ENCODE data around the gene ART1. TPM values are rescaled to one million over a fixed set of nuclear protein-coding genes. Genes with fewer than 3 reads are reported as not detected.

Gene ART1
- total RNA-seq, 4 donors from 2014 or later: not detected

DNA sequence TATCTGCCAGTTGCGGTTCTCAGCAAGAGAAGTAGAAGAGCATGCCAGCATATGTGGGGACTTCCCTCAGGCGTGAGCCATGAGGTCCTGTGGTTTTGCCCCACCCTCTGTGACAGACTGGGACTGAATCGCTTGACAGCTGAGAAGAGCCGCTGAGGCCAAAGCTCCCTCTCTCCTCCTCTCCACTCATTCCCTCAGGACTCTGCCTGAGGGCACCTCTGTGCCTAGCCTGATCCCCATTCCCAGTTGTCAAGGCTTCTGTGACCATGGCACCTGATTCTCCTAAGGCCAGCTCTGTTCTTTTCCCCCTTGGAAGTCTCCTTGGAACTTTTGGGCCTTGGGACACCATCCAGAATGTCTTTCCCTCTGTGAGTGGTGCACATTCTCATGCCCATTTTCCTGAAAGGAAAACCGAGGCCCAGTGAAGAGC lies 30.2 kb upstream of the ART1 start:
- no peak overlapping the region for H3K4me3 ChIP-seq (replicated peaks in 1 of 3)
- TF ChIP-seq, protein P1, sequence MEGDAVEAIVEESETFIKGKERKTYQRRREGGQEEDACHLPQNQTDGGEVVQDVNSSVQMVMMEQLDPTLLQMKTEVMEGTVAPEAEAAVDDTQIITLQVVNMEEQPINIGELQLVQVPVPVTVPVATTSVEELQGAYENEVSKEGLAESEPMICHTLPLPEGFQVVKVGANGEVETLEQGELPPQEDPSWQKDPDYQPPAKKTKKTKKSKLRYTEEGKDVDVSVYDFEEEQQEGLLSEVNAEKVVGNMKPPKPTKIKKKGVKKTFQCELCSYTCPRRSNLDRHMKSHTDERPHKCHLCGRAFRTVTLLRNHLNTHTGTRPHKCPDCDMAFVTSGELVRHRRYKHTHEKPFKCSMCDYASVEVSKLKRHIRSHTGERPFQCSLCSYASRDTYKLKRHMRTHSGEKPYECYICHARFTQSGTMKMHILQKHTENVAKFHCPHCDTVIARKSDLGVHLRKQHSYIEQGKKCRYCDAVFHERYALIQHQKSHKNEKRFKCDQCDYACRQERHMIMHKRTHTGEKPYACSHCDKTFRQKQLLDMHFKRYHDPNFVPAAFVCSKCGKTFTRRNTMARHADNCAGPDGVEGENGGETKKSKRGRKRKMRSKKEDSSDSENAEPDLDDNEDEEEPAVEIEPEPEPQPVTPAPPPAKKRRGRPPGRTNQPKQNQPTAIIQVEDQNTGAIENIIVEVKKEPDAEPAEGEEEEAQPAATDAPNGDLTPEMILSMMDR (IDR thresholded peaks at IDR 0.05): no peak
- peak in 1 of 2 donors; percentile 28 for TF ChIP-seq POLR2A (IDR thresholded peaks at IDR 0.05)
- H3K9me3 ChIP-seq: no peaks in the 10 kb centered on the region
- peak overlapping the region; percentile 88 to 96 (median 95) for H3K27ac ChIP-seq
- DNase-seq: peak; percentile 78 to 80
- H3K36me3 ChIP-seq: no peaks in the 10 kb centered on the region
- H3K4me1 ChIP-seq: peaks cover 40 to 44% of the 10 kb centered on the region in 2 donors
- intact Hi-C loops (cut with DNase I): no loop called here
- WGBS, 2 donors: 31 to 39% methylated on average over 5 of the region's 5 CpGs
- no peaks in the 10 kb centered on the region for H3K27me3 ChIP-seq

DNA sequence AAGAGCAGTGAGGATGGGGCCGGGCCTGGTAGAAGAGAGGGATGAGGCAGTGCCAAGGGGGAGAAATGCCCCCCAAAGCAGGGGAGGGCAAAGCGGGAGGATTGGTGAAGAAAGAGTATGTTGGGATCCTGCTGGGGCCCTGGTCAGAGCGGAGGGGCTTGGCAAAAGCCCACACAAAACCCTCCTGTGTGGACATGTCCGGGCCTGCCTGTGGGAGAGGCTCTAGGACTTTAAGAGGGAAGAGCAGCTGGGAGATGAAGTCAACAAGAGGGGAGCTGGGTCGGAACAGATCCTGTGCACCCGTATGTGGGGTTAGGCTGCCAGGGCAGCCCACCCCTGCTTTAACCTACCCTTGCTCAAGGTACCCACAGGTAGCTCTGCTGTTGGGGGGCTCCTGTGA lies 28.9 kb upstream of the ART1 start:
- no peaks in the 10 kb centered on the region for H3K27me3 ChIP-seq
- H3K9me3 ChIP-seq: no peaks in the 10 kb centered on the region
- intact Hi-C loops (cut with DNase I): no loop called here
- WGBS, 2 donors: 85 to 90% methylated on average over 6 of the region's 6 CpGs
- peak in 1 of 2 donors; percentile 17 for DNase-seq
- TF ChIP-seq, protein P1 (IDR thresholded peaks at IDR 0.05): no peak
- TF ChIP-seq POLR2A (IDR thresholded peaks at IDR 0.05): no peak
- H3K36me3 ChIP-seq: no peaks in the 10 kb centered on the region
- H3K4me1 ChIP-seq: peaks cover 40 to 44% of the 10 kb centered on the region in 2 donors
- peak overlapping the region in 2 of 3 donors; percentile 30 to 63 for H3K27ac ChIP-seq
- H3K4me3 ChIP-seq (replicated peaks in 1 of 3): no peak overlapping the region

DNA sequence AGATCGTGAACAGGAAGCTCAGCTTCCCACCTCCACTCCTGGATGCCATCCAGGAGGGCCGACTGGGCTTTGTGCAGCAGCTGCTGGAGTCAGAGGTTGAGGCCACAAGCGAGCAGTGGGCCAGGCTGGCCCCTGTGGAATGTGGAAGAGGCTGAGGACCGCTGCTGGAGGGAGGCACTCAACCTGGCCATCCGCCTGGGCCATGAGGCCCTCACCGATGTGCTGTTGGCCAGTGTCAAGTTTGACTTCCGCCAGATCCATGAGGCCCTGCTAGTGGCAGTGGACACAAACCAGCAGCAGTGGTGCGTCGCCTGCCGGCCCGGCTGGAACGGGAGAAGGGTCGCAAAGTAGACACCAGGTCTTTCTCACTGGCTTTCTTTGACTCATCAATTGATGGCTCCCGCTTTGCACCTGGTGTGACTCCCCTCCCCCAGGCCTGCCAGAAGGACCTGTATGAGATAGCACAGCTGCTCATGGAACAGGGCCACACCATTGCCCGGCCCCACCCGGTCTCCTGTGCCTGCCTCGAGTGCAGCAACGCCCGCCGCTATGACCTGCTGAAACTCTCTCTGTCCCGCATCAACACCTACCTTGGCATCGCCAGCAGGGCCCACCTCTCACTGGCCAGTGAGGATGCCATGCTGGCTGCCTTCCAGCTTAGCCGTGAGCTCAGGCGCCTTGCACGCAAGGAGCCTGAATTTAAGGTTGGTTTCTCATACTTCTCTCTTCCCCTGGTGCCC lies 28.0 kb upstream of the ART1 start:
- no peaks in the 10 kb centered on the region for H3K36me3 ChIP-seq
- peak overlapping the region in 2 of 3 donors; percentile 30 to 63 for H3K27ac ChIP-seq
- TF ChIP-seq, protein P1 (IDR thresholded peaks at IDR 0.05): no peak
- TF ChIP-seq POLR2A (IDR thresholded peaks at IDR 0.05): no peak
- intact Hi-C loops (cut with DNase I): no loop called here
- H3K4me3 ChIP-seq (replicated peaks in 1 of 3): no peak overlapping the region
- DNase-seq: peak; percentile 86 to 88
- H3K27me3 ChIP-seq: no peaks in the 10 kb centered on the region
- 35 to 47% methylated on average over 15 to 22 of the region's 25 CpGs for WGBS, 2 donors
- peaks cover 40 to 44% of the 10 kb centered on the region in 2 donors for H3K4me1 ChIP-seq
- H3K9me3 ChIP-seq: no peaks in the 10 kb centered on the region

DNA sequence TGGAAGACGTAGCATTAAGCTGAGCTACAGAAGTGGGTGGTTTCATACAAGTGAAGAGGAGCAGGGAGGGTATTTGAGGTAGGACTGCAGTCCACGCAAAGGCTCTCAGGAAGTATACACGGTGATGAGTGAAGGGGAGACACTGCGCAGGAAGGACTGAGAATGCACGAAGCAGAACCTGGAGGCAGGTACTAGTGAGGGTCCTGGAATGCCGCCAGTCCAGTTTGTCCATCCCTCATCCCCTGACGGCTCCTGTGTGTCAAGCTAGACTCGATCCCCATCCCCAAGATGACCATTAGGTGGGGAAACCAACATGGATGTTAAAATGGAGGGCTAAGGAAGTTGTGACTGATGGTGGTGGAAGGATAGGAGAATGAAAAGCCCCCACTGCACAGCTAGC lies 26.9 kb upstream of the ART1 start:
- intact Hi-C loops (cut with DNase I): no loop called here
- WGBS, 2 donors: 84 to 97% methylated on average over 8 of the region's 8 CpGs
- Histone ChIP-seq H3K27me3 (no peaks in the 10 kb centered on the region), H3K4me3 (replicated peaks in 1 of 3) (no peak overlapping the region), H3K4me1 (peaks cover 40 to 44% of the 10 kb centered on the region in 2 donors), H3K9me3 (no peaks in the 10 kb centered on the region), H3K36me3 (no peaks in the 10 kb centered on the region), H3K27ac (no peak overlapping the region)
- TF ChIP-seq POLR2A (IDR thresholded peaks at IDR 0.05): no peak
- TF ChIP-seq, protein P1 (IDR thresholded peaks at IDR 0.05): no peak
- DNase-seq: no peak

DNA sequence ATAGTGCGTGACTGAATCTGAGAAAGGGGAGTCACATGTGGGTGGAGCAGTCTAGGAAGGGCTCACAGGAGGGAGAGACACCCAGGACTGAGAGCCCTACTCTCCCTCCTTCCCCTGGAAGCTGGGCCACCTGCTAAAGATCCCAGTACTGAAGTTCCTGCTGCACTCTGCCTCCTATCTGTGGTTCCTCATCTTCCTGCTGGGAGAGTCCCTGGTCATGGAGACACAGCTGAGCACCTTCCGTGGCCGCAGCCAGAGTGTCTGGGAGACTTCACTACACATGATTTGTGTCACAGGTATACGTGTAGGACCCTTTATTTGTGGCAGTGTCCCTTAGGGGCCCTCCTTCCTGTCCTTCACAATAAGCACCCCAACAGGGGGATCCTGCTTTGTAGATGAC lies 22.4 kb upstream of the ART1 start:
- WGBS, 2 donors: 80 to 88% methylated on average over 1 to 4 of the region's 4 CpGs
- Histone ChIP-seq H3K36me3 (no peaks in the 10 kb centered on the region), H3K4me3 (replicated peaks in 1 of 3) (no peak overlapping the region), H3K27me3 (no peaks in the 10 kb centered on the region), H3K27ac (no peak overlapping the region), H3K4me1 (peaks cover under 1 to 1% of the 10 kb centered on the region in 2 donors), H3K9me3 (no peaks in the 10 kb centered on the region)
- intact Hi-C loops (cut with DNase I): no loop called here
- TF ChIP-seq, protein P1 (IDR thresholded peaks at IDR 0.05): no peak
- no peak for TF ChIP-seq POLR2A (IDR thresholded peaks at IDR 0.05)
- DNase-seq: no peak
